GM18511 (cell line): Measurements from ENCODE around the gene LAGE3.
"Not testable (repeated sequence)": the region's sequence is repeated elsewhere in the genome, so short reads cannot be mapped to it uniquely, and the experiment has no call there.

Experiments used
- ATAC-seq: cut with Tn5 transposase; IDR thresholded peaks from one replicate; pipeline ENCODE4 v1.9.1; 2021; ENCODE audit warnings: mild to moderate bottlenecking, moderate library complexity; ENCODE audit not compliant: unreplicated experiment

Gene LAGE3

GRCh38 chrX:154502989-154503388 is 23.9 kb upstream of the LAGE3 start:
- ATAC-seq: no peak

DNA sequence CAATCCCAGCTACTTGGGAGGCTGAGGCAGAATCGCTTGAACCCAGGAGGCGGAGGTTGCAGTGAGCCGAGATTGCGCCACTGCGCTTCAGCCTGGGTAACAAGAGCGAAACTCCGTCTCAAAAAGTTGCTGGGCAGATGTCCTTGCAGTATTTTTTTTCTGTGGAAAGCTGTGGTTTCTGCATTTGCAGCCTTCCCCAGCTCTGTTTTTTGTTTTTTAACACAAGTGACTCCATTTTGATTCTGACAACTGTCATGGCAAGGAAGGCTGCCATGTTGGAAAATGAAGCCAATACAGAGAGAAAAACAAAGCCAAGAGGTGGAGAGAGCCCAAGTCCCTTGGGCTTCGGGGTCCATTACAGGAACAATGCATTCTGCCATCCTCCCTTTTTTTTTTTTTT is 23.0 kb upstream of the LAGE3 start:
- ATAC-seq: no peak

DNA sequence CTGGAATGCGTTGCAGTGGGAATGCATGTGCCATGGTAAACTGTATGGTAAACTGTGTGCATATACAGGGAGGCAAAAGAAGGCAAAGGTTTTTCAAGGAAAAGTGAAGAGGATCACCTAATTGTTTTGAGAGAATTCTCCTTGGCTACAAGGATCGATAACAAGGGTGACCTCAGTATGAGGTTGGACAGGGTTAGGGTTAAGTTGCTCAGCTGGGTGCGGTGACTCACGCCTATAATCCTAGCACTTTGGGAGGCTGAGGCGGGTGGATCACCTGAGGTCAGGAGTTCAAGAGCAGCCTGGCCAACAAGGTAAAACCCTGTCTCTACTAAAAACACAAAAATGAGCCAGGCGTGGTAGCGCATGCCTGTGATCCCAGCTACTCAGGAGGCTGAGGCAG is 22.3 kb upstream of the LAGE3 start:
- ATAC-seq: not testable (repeated sequence)

- ATAC-seq: not testable (repeated sequence)
These were observed 17.6 kb upstream of the LAGE3 start for GRCh38 chrX:154496591-154497137.

DNA sequence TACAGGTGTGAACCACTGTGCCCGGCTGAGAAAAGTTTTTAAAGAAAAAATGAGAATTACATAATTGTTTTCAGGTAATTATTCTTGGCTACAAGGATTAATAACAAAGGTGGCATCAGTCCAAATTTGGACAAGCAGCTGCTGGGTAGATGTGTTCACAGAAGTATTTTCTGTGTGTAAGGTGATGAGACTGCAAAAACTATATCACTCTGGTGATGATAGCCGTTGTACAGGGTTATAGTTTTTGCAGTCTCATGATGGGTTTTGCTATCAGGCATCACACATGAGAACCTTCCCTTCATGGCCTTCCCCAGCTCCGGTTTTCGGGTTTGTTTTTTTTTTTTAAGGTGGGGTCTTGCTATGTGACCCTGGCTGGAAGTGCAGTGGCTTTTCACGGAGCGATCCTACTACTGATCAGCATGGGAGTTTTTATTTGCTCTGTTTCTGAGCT is 16.4 kb upstream of the LAGE3 start:
- ATAC-seq: no peak

DNA sequence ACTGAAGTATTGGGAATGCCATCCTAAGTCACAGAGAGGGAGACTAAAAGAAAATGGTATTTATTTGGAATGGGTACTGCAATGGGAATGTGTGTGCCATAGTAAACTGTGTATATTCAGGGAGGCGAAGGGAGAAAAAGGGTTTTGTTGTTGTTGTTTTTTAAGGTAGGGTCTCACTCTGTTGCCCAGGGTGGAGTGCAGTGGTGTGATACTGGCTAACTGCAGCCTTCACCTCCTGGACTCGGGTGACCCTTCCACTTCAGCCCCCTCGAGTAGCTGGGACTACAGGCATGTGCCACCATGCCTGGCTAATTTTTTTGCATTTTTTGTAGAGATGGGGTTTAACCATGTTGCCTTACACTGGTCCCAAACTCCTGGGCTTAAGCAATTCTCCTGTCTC is 15.6 kb upstream of the LAGE3 start:
- ATAC-seq: no peak

GRCh38 chrX:154490414-154491083 is 11.5 kb upstream of the LAGE3 start, which contains the start of gene SLC10A3:
SLC10A3 (minus strand) TSS chrX:154490629; CDS start chrX:154488940, 1,689 bp downstream.
- peak; percentile 82 for ATAC-seq

- ATAC-seq: peak; percentile 22
These were observed 10.9 kb upstream of the LAGE3 start for GRCh38 chrX:154490021-154490413.

DNA sequence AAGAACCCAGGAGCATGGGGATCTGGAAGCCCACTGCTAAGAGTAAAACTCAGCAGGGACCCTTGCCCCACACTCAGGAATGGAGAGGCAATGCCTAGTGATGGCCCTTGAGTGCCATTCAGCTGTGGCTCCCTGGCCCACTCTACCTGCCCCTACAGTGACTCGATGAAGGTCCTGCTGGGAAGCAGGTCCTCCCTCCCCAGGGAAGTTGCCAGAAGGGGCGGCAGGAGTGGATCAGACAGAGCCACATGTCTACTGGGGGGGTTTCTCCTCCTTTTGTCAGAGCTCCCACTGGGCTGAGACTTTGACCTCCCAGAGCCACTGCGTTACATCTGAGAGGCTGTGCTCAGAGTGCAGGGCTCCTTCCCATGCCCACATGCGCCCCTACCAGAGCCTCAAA is 10.1 kb upstream of the LAGE3 start:
- ATAC-seq: no peak

GRCh38 chrX:154488336-154489075 is 9.4 kb upstream of the LAGE3 start:
- ATAC-seq: no peak

DNA sequence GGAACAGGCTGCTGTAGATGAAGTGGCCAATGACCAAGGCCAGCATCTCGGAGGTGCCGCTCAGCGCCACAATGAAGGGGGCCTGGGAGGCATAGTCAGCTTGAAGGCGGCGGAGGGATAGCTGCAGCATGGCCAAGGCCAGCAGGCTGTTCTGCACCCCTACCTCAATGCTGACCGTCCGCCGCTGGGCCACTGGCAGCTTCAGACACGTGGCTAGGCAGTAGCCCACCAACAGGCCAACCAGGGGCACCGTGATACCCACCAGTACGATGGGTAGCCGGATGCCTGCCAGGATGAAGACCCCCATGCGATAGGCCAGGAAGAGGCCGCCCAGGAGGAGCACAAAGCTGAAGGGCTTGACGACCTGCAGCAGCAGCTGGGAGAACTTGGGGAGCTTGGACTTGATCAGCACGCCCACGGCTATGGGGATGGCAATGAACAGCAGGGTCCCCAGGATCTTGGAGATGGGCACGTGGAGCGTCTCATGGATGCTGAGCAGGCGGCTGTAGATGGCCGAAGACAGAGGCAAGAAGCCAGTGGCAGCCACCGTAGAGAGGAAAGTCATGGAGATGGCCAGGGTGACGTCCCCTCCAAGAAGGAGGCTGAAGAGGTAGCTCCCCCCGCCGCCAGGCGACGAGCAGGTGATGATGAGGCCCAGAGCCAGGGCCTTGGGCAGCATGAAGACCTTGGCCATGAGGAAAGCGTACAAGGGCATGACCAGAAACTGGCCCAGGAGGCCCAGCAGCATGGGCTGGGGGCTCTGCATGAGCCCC is 8.6 kb upstream of the LAGE3 start:
- no peak for ATAC-seq

DNA sequence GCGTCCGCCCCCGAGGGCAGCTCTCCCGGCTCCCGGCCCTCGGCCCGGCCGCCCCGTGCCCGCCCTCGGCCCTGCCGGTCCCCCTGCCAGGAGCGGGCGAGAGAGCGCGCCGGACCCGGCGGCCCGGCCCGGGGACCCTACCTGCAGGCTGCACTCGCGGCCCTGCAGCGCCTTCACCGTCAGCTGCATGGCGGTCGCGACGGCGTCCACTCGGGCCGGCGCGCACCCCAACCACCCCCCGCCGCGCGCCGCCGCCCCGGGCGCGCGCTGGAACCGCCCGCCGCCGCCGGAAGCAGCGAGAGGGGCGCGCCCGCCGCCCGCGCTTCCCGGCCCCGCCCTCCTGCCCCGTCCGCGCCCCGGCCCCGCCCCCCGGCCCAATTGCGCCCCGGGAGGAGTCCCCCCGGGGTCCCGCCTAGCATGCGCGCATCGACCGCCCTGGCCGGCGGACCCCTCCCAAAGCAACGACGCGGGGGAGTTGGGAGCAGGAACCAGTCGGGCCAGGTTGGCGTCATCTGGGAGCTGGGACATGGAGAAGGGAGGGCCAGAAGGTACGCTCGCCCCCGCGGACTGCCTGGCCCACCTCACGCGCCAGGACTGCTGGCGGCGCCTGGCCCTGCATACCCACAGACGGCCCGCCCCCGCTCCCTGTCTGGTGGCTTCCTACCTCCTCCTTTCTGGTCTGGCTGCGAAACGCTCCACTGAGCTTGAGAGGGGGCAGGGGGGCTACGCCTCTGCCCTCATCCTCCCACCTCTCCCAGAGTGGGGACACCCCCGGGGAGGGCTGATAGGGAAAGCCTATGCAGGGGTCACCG is 7.5 kb upstream of the LAGE3 start, which contains the start of gene UBL4A:
Gene UBL4A (minus strand): TSS at position 220 of the 812 bp plus-strand sequence. CDS start 31 bp downstream, at position 189.
- ATAC-seq: no peak

DNA sequence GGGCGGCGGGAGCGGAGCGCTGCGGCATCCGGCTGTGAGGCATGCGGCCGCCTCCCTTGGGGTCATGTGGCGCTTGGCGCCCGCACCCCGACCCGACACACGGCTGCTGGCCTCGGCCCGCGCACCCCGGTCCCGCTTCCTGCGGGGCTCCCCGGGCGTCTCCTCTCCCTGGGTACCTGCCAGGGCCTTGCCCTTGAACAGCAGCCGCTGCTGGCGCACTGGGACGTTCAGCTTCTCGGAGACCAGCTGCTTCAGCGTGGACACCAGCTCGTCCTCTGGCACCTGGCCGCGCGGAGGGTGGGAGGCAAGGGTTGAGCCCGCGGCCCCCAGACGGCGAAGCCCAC is 6.9 kb upstream of the LAGE3 start:
- no peak for ATAC-seq

GRCh38 chrX:154485150-154486051 is 6.3 kb upstream of the LAGE3 start:
- no peak for ATAC-seq

- ATAC-seq: no peak
These were observed 5.4 kb upstream of the LAGE3 start for GRCh38 chrX:154484255-154485149.

GRCh38 chrX:154483325-154483724 is 4.2 kb upstream of the LAGE3 start:
- ATAC-seq: no peak

- ATAC-seq: no peak
These were observed 3.7 kb upstream of the LAGE3 start for GRCh38 chrX:154482786-154483185.

GRCh38 chrX:154481911-154482601 is 3.0 kb upstream of the LAGE3 start:
- ATAC-seq: no peak
